GM15510 (cell line): ENCODE results near the gene NRK.

Experiments used
- POLR2A ChIP-seq: IDR thresholded peaks from 3 replicates; pipeline ENCODE4 v1.6.1; 2011; ENCODE audit warnings: borderline replicate concordance; ENCODE audit not compliant: insufficient read length; ENCODE audit errors: extremely low read depth

Gene NRK

GRCh38 chrX:106007815-106008214 is 185.5 kb downstream of the NRK start:
- TF ChIP-seq POLR2A, result no peak
